Stimulated activated CD4-positive, alpha-beta T cell treated with anti-CD3 and anti-CD28 coated beads, Interleukin-4, amount 100 ng/mL, for 24 hours (primary cell): ENCODE data around the gene GPNMB.
"Not testable (repeated sequence)": the region's sequence is repeated elsewhere in the genome, so short reads cannot be mapped to it uniquely, and the experiment has no call there.

Experiments used
- DNase-seq: peaks from one replicate; pipeline ENCODE4 v3.0.0-alpha.2; 2020

The GPNMB gene

DNA sequence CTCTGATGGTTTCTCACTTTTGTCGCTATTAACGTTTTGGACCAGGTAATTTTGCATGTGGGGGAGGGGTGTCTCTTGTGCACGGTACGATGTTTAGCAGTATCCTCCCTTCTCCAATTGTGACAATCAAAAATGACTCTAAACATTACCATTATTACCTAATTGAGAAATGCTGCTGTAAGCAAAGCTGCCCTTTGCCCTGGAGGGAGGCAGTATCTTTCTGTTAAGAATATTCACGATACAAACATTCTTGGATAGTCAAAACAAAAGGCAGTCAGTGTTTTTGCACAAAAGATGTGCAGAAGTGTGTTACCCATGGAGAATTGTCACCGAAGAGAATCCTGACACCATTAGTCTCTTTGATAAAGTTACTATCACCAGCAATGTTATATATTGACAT, 62.2 kb downstream of the GPNMB start:
- no peak for DNase-seq

DNA sequence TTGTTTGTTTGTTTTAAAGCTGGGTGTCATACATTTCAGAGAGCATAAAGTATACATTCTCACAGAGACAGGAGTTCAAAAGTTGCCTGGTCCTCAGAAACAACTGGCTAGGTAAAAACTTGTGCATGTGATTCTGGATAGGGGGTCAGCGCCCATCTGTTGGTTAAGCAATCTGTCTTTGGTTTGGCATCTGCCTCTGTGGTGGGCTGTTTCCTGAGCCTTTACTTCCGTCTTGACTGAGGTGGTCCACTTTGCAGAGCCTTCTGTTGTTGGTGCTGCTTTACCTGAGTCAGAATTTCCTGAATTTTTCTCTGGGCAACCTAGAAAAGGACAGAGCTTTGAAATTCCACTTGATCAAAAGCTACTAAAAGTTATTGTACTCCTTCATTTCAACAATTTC, 65.6 kb downstream of the GPNMB start:
- not testable (repeated sequence) for DNase-seq

DNA sequence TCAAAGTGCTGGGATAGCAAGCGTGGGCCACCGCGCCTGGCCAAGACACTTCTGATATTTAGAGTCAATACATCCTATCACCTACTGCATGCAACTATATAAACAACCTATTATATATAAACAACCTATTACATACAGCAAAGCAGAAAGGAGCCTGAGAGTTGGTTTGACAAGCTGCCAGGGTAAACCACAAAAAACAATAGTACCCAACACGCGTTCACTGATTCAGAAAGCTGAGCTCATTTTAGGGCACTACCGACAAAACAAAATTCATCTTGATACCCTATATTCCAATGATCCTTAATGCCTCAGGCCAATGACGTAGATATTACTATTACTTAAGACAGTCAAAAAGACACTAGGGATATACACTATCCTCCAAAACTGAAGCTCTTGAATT, 68.8 kb downstream of the GPNMB start:
- no peak for DNase-seq
